Left renal pelvis (tissue), 4 donors: ENCODE results near the gene B3GALT5. TPM values are rescaled to one million over a fixed set of nuclear protein-coding genes. Genes with fewer than 3 reads are reported as not detected.
"Not testable (repeated sequence)": the region's sequence is repeated elsewhere in the genome, so short reads cannot be mapped to it uniquely, and the experiment has no call there.

Experiments
- DNase-seq, 4 donors: peaks; one replicate each; pipeline ENCODE4 v3.0.0-alpha.2; 2013; ENCODE audit warnings: low read depth in 4 of 4, low spot score in 3 of 4
- polyA plus RNA-seq, 4 donors: library from polyadenylated mRNA; unstranded; fragments of 120-200 nt; gene quantifications; one replicate each; pipeline ENCODE4 v1.2.1, GENCODE V29; 2013; ENCODE audit not compliant: insufficient read length in 4 of 4

Gene B3GALT5
- polyA plus RNA-seq, result 1 to 10 TPM in 3 of 4 donors, under 1 TPM in 1; 0.34 to 1.9 (median 1.4) TPM

DNA sequence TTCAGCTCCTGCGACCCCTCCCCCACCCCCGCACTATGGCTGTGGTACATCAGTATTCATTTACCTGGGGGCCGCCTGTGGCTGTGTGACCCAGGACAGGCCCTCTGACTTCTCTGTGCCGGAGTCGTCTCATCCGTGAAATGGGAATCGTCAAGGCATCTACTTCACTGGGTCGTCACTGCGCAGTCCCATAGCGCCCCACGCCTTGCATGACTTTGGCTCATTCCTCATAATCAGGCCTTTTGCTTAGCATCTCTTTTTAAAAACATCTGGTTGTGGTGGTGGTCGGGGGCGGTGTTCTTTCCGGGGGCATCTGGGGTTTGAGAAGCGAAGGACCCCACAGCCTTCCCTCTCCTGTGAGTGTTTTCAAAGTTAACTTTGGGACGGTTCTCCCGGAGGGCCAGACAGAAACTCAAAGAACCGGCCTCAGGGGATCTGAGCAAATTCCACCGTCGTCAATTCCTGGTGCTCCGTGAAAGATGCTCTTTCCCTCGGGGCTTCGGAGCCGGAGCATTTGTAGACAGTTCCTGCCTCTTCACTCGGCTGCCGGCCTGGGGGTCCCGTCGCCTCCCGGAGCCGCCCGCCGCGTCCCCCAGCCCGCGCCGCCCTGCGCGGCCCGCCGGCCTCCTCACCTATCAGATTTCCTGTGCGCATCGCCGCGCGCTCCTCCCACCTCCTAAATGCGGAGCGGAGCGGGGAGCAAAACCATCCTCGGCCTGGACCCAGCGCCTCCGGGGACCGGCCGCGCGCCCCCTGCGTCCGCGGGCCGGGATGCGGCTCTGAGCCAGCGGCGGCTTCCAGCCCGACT, at the start of gene B3GALT5:
B3GALT5 (plus strand) TSS at position 708 of the 808 bp plus-strand sequence. CDS start 47,620 bp downstream, outside the sequence.
- DNase-seq, result peak in 1 of 4 donors; percentile 60

GRCh38 chr21:39564200-39564599, 48.5 kb upstream of the B3GALT5 start:
- DNase-seq, result no peak

DNA sequence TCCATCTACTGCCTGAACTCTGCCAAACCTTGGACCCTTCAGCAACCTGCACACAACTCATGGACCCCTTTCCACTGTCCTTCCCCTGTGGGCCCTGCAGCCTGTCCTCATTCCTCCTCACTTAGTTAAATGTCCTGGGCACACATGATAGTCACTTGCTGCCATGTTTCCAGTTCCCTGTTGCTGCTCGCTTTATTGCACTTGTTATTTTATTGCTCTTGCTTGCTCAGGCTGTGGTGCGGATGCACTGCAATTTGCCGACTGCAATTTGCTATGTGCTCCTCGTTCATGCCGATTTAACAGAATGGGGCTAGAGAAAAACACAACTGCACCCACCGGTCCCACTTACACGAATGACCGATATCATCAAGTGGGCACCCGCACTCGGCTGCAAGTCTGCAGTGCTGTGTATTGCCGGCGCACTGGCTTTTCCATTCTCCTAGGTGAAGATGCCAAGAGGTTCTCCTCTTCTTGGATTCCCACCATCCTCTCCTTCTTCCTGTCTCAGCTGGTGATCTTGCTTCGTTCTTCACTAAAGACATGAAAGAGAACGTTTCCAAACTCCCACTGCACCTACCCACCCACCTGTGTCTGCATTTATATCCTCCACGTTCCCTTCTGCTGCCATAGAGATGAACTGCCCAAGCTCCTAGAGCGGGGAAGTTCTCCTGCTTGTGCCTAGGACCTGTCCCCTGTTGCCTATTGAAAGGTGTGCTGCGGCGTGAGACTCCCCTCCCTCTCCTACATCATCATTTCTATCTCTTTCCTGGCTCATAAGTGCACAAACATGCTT, 45.4 kb upstream of the B3GALT5 start:
- no peak for DNase-seq

DNA sequence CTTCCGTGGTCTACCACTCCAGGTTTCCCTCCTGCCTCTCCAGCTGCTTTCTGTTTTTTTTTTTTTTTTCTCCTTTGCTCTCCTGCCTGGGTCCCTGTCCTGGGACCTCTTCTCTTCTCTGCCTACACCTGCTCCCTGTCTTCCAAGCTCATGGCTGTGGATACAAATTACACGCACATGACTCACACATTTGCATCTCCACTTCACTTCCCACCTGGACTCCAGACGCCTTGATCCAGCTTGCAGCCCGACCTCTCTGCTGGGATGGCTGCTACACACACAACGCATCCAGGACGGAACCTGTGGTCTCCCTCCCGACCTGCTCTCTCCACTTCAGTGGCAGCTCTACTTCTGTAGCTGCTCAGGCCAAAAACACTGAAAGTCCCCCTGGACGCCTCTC, 44.4 kb upstream of the B3GALT5 start:
- DNase-seq, result no peak

DNA sequence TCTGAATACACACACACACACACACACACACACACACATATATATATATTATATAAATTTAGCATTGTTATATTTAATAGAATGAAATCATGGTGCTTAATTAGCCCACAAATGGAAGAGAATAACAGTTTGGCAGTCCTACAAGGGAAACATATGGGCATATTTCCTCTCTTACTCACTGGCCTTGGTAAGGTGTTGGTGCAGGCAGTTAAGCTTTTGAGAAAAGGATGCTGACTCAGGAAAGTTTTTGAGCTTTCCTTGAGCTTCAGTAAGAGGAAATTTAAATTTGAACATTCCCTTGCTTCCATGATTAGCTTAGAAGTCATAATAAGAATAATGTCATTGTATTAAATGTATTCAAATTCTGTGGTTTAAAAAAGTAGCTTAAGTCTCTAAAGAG, 37.0 kb upstream of the B3GALT5 start:
- no peak for DNase-seq

DNA sequence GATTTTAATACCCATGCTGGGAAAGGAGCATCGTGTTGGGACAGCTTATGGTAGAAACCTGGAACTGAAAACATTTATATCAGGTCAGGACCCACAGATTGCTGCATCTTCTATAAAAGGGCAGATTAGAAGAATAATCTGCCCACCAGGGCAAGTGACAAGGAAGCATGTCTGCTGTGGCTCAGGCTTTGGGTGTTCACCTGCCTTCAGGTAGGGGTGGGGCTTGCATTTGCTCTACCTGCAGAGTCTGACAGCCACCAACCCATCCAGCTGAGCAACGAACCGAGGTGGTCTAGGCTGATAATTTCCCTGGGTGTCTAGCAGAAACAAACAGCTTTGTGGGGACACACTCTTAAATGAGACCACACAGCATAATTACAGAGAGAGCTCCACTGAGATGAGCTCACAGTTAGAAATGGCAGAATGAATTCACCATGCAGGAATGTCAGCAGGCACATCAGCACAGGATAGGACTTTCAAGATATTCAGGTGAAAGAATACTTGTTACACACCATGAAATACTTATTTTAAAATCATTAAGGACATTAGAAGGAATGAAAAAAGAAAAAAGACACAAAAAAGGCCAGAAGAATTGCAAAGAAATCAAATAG, 36.1 kb upstream of the B3GALT5 start:
- no peak for DNase-seq

DNA sequence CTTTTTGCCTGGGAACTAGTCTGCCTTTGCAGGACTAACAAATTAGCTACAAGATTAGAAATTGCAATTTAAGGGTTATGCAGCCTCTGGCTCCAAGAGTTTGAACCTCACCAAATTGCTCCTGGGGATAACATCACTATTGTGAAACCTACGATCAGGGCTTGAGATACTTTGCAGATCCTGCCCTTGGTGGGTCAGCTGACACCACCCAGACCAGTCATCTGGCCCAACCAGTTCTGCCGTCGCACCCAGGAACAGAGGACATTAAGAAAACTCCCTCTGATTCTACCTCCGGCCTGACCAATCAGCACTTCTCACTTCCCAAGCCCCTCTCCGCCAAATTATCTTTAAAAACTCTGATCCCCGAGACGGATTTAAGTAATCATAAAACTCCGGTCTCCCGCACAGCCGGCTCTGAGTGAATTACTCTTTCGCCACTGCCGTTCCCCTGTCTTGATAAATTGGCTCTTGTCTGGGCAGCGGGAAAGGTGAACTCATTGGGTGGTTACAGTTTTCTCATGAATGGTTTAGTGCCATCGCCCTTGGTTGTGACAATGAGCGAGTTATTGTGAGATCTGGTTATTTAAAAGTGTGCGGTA, 32.9 kb upstream of the B3GALT5 start:
- DNase-seq, result no peak

- no peak for DNase-seq
Observed at GRCh38 chr21:39580744-39581143, 32.0 kb upstream of the B3GALT5 start.

- no peak for DNase-seq
Observed at GRCh38 chr21:39581414-39581813, 31.3 kb upstream of the B3GALT5 start.

- DNase-seq, result no peak
Observed at GRCh38 chr21:39582749-39583148, 30.0 kb upstream of the B3GALT5 start.

- not testable (repeated sequence) for DNase-seq
Observed at GRCh38 chr21:39583586-39583985, 29.2 kb upstream of the B3GALT5 start.

DNA sequence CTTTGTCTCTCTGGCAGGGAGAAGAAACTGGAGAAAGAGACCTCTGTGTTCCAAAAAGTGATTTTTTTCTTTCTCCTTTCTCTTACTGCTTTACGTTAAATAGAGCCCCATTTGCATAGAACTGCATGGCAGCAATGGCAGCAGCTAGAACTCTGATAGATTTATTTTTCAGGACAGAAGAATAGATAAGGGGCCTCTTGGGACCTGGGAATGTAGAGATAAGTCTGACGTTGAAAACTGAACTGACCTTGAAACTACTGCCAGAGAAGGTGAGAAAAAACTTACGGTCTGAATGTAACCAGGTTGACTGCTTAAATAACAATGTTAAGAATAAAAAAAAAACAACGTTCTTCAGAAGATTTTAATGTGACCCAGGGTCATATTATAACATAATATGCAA, 25.4 kb upstream of the B3GALT5 start:
- no peak for DNase-seq

DNA sequence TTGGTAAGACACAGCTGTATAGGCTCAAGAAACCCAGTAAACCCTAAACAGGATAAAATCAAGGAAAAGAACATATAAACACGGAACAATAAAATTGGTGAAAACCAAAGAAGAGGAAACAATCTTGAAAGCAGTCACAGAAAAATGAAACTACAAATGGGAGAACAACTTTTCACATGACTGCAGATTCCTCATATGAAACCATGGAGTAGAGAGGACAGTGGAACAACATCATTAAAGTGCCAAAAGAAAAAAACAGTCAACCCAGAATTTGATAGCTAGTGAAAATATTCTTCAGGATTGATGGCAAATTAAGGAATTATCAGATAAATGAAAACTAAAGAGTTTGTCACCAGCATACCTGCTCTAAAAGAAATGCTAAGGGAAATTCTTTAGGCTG, 23.9 kb upstream of the B3GALT5 start:
- DNase-seq, result no peak

DNA sequence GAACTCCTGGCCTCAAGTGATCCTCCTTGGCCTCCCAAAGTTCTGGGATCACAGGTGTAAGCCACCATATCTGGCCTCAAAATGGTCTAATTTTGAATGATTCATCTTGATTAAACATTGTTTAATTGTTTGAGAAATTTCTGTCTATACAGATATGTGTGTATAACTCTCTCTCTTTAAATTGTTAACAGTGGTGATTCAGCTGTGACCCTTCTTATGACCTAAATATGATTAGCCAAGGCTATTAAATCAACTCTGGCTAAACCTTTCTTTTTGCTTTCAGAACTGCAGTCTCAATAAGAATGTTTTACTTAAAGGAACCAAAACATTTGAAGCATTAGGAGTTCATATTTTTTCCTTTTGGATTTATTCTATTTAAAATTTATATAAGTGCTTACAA, 19.2 kb upstream of the B3GALT5 start:
- no peak for DNase-seq

DNA sequence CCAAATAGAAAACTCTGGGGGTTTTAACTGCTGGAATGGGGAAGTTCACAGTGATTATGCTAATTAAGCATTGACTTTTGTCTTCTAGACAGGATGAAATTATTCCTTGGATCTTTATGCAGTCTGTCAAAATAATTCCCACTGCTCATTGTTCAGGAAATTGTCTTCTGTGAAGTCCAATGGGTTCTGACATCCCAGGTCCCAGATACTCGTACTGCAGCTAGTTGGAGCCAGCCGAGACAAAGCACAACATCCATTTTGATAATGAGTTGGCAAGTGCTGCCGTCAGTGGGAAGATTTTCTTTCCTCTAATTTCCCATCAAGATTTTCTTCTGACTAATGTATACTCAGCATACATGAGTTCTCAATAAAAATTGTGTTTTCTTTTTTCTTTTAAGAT, 17.3 kb upstream of the B3GALT5 start:
- DNase-seq, result no peak

- no peak for DNase-seq
Observed at GRCh38 chr21:39597595-39597994, 15.1 kb upstream of the B3GALT5 start.

GRCh38 chr21:39599191-39599970, 13.4 kb upstream of the B3GALT5 start:
- no peak for DNase-seq

GRCh38 chr21:39601187-39601928, 11.4 kb upstream of the B3GALT5 start:
- no peak for DNase-seq

GRCh38 chr21:39602076-39602689, 10.6 kb upstream of the B3GALT5 start:
- DNase-seq, result no peak
